T-helper 1 cell treated with Interleukin-12 subunit alpha and Interleukin-12 subunit beta and Interleukin-4 antibody, amounts not matched to agents 30 μg/mL and 1 μg/mL, for 36 hours (primary cell): ENCODE results near the gene SP5.
A peak's percentile ranks its signal among the peaks of the same experiment; 100 is the strongest.
"Not testable (repeated sequence)": the region's sequence is repeated elsewhere in the genome, so short reads cannot be mapped to it uniquely, and the experiment has no call there.

Experiments used
- H3K27ac Mint-ChIP-seq: one replicate; pipeline ENCODE4 v1.8.0; 2021; ENCODE audit warnings: mild to moderate bottlenecking, mixed read lengths
- H3K27me3 Mint-ChIP-seq: one replicate; pipeline ENCODE4 v1.8.0; 2021; ENCODE audit warnings: low read depth, mixed read lengths
- H3K36me3 Mint-ChIP-seq: one replicate; pipeline ENCODE4 v1.8.0; 2021; ENCODE audit warnings: low read depth, mixed read lengths
- H3K4me1 Mint-ChIP-seq: one replicate; pipeline ENCODE4 v1.8.0; 2021; ENCODE audit warnings: low read depth, mixed read lengths
- H3K4me3 Mint-ChIP-seq: one replicate; pipeline ENCODE4 v1.8.0; 2021; ENCODE audit warnings: mild to moderate bottlenecking, moderate library complexity, mixed read lengths
- H3K9me3 Mint-ChIP-seq: one replicate; pipeline ENCODE4 v1.8.0; 2021; ENCODE audit warnings: mixed read lengths

SP5 gene

DNA sequence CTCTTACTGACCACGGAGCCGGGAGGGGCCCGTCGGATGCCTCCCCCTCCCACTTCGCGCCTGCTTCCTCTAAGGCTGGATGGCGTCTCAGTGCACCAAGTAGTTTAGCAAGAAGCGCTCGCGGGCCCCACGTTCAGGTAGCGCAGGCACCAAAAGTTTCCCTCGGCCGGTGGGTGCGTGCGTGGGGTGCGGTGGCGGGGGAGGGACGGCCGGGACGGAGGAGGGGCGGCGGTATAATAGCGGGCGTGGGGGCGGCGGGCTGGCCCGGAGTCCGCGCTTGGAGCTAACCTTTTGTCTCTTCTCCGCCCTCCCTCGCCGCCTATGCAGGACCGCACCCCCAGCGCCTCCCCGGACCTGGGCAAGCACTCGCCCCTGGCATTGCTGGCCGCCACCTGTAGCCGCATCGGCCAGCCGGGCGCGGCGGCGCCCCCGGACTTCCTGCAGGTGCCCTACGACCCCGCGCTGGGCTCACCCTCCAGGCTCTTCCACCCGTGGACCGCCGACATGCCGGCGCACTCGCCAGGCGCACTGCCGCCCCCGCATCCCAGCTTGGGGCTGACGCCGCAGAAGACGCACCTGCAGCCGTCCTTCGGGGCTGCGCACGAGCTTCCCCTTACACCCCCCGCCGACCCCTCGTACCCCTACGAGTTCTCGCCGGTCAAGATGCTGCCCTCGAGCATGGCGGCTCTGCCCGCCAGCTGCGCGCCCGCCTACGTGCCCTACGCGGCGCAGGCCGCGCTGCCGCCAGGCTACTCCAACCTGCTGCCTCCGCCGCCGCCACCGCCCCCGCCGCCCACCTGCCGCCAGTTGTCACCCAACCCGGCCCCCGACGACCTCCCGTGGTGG lies 1.0 kb downstream of the SP5 start:
- H3K4me3 Mint-ChIP-seq = peak overlapping the region; percentile 67
- no peak overlapping the region for H3K27ac Mint-ChIP-seq
- peaks cover 71% of the 10 kb centered on the region for H3K27me3 Mint-ChIP-seq
- peaks cover 4% of the 10 kb centered on the region for H3K36me3 Mint-ChIP-seq
- H3K9me3 Mint-ChIP-seq = no peaks in the 10 kb centered on the region
- peaks cover 22% of the 10 kb centered on the region for H3K4me1 Mint-ChIP-seq

DNA sequence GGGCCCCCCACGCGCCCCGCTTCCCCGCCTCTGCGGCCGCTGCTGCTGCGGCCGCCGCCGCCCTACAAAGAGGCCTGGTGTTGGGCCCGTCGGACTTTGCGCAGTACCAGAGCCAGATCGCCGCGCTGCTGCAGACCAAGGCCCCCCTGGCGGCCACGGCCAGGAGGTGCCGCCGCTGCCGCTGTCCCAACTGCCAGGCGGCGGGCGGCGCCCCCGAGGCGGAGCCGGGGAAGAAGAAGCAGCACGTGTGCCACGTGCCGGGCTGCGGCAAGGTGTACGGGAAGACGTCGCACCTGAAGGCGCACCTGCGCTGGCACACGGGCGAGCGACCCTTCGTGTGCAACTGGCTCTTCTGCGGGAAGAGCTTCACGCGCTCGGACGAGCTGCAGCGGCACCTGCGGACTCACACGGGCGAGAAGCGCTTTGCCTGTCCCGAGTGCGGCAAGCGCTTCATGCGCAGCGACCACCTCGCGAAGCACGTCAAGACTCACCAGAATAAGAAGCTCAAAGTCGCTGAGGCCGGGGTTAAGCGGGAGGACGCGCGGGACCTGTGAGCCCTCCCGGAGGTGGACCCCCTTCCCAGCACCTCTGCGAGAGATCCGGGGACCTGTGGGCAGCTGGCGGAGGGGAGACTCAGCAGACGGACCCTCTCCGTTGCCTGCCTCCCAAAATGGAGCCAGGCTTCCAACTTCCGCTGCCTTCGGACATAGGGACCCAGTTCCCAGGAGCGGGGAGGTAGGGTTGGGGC lies 1.9 kb downstream of the SP5 start:
- Mint-ChIP-seq H3K36me3 (peaks cover 4% of the 10 kb centered on the region), H3K27ac (no peak overlapping the region), H3K27me3 (peaks cover 71% of the 10 kb centered on the region), H3K4me1 (peaks cover 22% of the 10 kb centered on the region), H3K4me3 (no peak overlapping the region), H3K9me3 (no peaks in the 10 kb centered on the region)

DNA sequence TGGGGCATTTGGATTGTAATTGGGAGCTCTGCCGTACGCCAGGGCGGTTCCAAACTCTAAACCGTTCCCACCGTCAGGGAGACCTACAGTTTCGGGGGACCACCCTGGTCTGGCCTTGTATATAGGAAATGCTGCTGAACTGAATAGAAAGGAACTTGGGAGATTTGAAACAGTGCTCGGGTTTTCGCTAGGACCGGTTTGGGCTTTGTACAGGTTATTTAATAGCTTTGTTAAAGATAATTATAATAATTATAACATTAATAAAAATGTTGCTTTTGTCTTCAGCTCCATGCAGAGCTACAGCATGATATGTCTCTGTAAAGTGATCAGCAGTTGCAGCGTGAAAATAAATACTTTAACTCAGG lies 2.4 kb downstream of the SP5 start:
- H3K27ac Mint-ChIP-seq = peak overlapping the region; percentile 36
- H3K4me1 Mint-ChIP-seq = peaks cover 18% of the 10 kb centered on the region
- H3K4me3 Mint-ChIP-seq = peak overlapping the region; percentile 28
- no peaks in the 10 kb centered on the region for H3K9me3 Mint-ChIP-seq
- peaks cover 4% of the 10 kb centered on the region for H3K36me3 Mint-ChIP-seq
- peaks cover 71% of the 10 kb centered on the region for H3K27me3 Mint-ChIP-seq

DNA sequence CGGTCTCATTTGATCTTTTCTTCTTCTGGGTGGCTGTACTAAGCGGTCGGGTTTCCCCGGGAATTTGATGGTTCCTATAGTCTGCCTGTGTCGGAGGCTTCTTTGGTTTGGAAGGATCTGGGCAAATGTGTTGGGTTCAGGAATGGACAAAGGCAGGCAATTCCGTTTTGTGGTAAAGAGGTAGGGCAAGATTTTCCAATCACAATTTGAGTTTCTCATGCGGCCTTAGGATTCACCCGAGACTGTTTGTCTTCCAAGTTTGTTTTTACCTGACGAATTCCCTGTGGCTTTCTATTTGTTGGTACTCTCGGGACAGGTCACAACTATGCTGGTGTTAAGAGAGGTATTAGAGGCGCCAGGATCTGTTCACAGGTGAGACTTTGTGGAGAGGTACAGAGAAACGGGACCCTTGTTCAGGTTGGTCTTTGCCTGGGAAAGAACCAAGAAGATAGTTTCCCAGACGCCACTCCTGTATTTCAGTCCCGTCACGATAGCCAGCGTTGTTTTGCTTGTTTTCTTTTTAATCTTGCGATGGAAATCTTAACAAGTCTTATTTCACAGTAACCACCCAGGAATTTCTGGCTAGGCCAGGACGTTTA lies 3.0 kb downstream of the SP5 start:
- H3K4me3 Mint-ChIP-seq = peak overlapping the region; percentile 28

DNA sequence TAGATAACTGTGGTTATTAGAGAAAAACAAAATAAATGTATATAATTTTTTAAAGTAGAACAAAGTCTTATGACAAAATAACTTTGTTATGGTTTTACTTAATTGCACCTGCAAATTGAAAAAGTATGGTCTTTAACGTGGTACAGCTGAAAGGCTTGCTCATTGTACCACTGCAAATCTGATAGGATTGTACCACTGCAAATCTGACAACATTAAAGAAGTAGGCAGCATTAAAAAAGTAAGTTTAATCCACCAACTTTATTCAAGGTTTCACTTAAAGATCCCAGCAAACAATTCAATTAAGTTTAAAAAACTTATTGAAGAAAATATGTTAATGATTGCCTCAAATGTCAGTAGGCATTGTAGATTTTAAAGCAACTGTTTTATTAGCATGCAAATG lies 4.7 kb downstream of the SP5 start:
- peaks cover 4% of the 10 kb centered on the region for H3K36me3 Mint-ChIP-seq
- H3K4me1 Mint-ChIP-seq = peaks cover 16% of the 10 kb centered on the region
- no peak overlapping the region for H3K4me3 Mint-ChIP-seq
- peaks cover 71% of the 10 kb centered on the region for H3K27me3 Mint-ChIP-seq
- H3K27ac Mint-ChIP-seq = no peak overlapping the region
- H3K9me3 Mint-ChIP-seq = no peaks in the 10 kb centered on the region

More for the DNA sequence above, 3.0 kb downstream of the SP5 start:
- H3K27ac Mint-ChIP-seq = peak overlapping the region; percentile 69
- peaks cover 67% of the 10 kb centered on the region for H3K27me3 Mint-ChIP-seq
- peaks cover 18% of the 10 kb centered on the region for H3K4me1 Mint-ChIP-seq
- peaks cover 4% of the 10 kb centered on the region for H3K36me3 Mint-ChIP-seq
- H3K9me3 Mint-ChIP-seq = no peaks in the 10 kb centered on the region

DNA sequence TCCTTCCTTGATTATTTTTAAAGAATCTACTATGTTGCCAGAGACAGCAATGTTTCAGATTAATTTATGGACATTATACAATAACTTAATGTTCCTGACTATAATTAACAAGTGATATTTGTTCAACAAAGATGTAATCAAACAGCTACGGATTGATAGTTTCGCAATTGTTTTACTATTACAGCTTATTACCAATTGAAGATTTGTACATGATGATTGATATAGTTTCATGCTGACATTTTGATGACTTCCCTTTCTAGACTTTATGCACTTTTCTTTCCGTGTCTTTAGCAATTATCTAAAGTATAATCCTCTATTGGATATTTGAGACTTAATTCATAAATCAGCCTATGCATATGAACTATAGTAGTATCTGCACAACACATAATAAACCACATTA lies 6.5 kb downstream of the SP5 start:
- H3K4me1 Mint-ChIP-seq = peaks cover 10% of the 10 kb centered on the region

DNA sequence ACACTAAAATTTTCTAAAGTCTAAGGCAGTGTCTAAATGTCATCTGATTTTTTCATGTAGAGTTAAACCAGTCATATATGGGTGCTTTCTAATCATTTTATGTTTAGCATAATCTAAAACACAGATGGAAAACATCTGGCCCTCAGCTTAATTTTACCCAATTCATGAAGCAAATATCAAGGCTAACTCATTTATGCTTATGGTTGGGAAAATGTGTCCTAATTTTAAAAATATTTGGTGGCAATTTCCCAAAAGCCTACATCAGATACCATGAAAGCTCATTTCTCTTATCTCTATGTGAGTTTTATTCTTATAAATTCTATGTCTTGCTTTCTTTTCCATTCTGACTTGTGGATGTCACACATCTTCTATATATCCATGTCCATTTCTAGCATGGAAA lies 7.2 kb downstream of the SP5 start:
- H3K27me3 Mint-ChIP-seq = peaks cover 64% of the 10 kb centered on the region
- peaks cover 2% of the 10 kb centered on the region for H3K36me3 Mint-ChIP-seq
- peaks cover 6% of the 10 kb centered on the region for H3K4me1 Mint-ChIP-seq
- no peaks in the 10 kb centered on the region for H3K9me3 Mint-ChIP-seq
- H3K4me3 Mint-ChIP-seq = no peak overlapping the region
- no peak overlapping the region for H3K27ac Mint-ChIP-seq

More for the DNA sequence above, 6.5 kb downstream of the SP5 start:
- Mint-ChIP-seq H3K4me3 (no peak overlapping the region), H3K36me3 (peaks cover 2% of the 10 kb centered on the region), H3K27me3 (peaks cover 63% of the 10 kb centered on the region), H3K27ac (no peak overlapping the region), H3K9me3 (no peaks in the 10 kb centered on the region)

DNA sequence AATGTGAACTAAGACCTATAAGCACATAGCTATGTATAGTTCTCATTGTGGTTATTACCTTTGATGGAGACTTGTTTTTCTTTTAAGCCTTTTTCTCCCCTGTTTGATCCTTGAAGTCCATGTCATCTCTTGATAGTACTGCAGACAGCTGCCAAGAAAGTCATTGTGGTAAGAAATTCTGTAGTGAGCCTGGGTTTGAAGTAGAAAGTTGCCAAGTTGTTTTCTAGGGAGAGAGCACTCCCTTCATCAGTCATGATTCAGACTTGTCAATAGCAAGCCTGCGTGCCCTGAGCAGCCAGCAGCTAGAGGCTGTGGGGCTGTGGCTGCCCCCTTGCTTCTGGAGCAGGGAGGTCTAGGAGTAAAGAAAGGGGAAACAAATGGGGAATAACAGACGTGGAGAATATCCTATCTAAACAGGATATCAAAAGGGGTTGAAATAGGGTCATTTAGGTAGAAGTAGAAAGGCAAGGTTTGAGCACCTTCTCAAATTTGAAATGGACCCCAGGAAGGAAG lies 8.4 kb downstream of the SP5 start:
- H3K27ac Mint-ChIP-seq = no peak overlapping the region
- H3K4me1 Mint-ChIP-seq = no peaks in the 10 kb centered on the region
- peaks cover 62% of the 10 kb centered on the region for H3K27me3 Mint-ChIP-seq
- no peak overlapping the region for H3K4me3 Mint-ChIP-seq
- H3K36me3 Mint-ChIP-seq = no peaks in the 10 kb centered on the region
- no peaks in the 10 kb centered on the region for H3K9me3 Mint-ChIP-seq

DNA sequence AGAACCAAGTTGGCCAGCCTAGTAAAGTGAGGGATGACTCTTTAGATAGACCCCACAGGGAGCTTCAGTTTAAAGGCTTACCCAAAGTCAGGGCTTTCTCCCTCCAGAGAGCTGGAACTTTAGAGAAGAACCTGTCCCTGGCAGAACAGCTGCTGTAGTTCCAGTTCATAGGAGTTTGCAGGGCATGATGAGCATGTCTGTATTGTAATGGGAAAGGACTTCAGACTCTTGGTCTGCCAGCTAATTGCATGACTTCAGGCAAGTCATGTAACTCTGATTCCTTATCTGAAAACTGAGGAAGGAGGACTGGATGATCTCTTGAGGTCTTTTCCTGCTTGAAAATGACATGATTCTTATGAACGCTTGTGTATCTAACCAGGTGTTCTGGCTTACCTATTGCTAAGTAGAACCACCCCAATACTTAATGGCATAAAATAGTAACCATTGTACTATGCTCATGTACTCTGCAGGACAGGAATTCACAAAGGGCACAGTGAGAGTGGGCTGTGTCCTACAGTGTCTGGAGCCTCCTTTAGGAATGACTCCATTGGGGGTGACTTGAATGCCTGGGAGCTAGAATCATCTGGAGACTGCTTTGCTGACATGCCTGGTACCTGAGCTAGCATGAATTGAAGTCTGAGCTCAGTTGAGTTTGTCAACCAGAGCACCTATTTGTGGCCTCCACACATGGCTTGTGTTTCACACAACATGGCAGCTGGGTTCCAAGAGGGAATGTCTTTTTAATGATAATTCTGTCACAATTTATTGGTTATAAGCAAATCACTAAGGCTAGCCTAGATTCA lies 18.9 kb downstream of the SP5 start:
- Mint-ChIP-seq H3K27me3 (peaks cover 18% of the 10 kb centered on the region), H3K4me3 (no peak overlapping the region), H3K4me1 (no peaks in the 10 kb centered on the region), H3K36me3 (no peaks in the 10 kb centered on the region), H3K9me3 (no peaks in the 10 kb centered on the region), H3K27ac (no peak overlapping the region)

DNA sequence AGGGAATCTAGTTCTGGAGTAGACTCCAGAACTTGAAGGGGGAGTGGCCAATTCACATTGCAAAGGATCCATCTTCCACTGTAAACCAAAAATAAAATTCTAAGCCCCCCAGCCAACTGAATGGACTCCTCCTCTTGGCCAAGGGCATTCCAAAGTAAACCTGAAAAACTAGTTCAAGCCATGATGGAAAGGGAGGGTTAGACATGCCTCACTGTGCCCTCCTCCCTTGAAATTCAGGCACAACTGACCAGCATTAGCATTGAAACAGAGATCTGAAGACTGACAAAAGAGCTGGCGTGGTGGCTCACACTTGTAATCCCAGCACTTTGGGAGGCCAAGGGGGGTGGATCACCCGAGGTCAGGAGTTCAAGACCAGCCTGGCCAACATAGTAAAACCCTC lies 19.5 kb downstream of the SP5 start:
- not testable (repeated sequence) for H3K9me3 Mint-ChIP-seq, H3K36me3 Mint-ChIP-seq, H3K4me3 Mint-ChIP-seq, H3K27ac Mint-ChIP-seq, H3K4me1 Mint-ChIP-seq
- H3K27me3 Mint-ChIP-seq = peaks cover 18% of the 10 kb centered on the region

DNA sequence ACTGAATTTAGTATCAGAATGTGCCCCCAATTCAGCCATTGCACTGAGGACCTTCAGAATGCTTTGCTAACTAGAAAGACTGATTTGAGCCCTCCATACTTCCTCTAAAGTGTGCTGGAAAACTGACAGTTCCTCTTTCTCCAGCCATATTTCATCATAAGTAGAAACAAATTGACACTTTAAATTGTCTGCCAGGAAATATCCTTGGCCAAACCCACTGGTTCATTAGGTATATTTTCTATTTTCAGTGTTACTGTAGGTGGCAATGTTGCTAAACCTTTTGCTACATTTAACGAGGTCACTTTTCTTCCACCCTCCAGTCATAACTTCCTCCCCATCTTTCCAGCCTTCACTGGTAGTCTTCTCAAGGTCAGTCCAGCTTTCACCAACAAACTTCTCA lies 21.5 kb downstream of the SP5 start:
- Mint-ChIP-seq H3K4me3 (no peak overlapping the region), H3K36me3 (no peaks in the 10 kb centered on the region), H3K27me3 (peaks cover 18% of the 10 kb centered on the region), H3K4me1 (no peaks in the 10 kb centered on the region), H3K9me3 (no peaks in the 10 kb centered on the region), H3K27ac (no peak overlapping the region)

DNA sequence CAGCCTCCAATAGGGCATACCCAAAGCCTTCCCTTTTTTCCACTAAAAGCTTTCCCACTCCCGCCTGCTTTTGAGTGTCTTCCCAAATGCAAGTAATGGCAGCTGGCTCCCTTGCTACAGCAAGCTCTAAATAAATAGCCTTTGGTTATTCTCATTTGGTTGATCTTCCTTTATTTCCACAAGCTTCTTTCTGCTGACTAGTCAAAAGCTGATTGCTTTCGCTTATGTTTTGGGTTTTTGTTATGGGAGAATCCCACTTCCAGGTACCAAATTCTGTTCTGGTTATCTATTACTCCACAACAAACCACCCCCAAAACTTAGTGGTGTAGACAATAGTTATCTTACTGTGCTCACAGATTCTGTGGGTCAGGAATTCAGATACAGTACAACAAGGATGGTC lies 22.3 kb downstream of the SP5 start:
- H3K27me3 Mint-ChIP-seq = peaks cover 18% of the 10 kb centered on the region
- H3K4me3 Mint-ChIP-seq = no peak overlapping the region
- H3K9me3 Mint-ChIP-seq = no peaks in the 10 kb centered on the region
- H3K36me3 Mint-ChIP-seq = no peaks in the 10 kb centered on the region
- no peaks in the 10 kb centered on the region for H3K4me1 Mint-ChIP-seq
- H3K27ac Mint-ChIP-seq = no peak overlapping the region

DNA sequence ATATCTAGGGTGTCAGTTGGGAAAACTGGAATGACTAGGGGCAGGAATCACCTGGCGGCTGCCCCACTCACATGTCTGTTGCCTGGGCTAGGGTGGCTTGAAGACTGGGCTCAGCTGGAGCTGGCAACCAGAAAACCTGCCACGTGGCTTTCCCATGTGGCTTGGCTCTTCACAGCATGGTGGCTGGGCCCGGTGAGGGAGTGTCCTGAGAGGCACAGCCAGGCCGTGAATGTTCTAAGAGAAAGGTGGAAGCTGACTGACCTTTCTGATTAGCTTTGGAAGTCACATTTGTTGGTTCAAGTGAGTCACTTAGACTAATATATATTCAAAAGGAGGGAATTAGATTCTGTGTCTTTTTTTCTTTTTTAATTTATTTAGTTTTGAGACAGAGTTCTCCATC lies 22.7 kb downstream of the SP5 start:
- H3K9me3 Mint-ChIP-seq = no peaks in the 10 kb centered on the region
- no peak overlapping the region for H3K4me3 Mint-ChIP-seq
- no peaks in the 10 kb centered on the region for H3K36me3 Mint-ChIP-seq
- H3K4me1 Mint-ChIP-seq = no peaks in the 10 kb centered on the region
- no peak overlapping the region for H3K27ac Mint-ChIP-seq
- peaks cover 18% of the 10 kb centered on the region for H3K27me3 Mint-ChIP-seq

DNA sequence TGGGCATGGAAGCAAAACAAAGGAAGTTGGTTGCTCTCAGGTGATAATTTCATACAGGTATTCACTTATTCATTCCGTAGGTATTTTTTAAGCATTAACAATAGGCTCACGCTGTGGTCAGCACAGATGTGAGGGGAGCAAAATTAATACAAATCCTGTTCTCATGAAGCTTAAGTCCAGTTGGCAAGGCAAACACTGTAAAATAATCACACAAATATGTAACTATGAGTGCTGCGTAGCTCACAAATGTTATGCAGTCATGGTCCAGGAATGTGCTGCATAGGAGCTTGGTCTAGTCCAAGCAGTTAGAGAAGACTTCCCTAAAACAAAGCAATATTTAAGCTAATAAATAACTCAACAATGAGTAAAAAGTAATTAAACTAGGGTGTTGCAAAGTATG lies 23.9 kb downstream of the SP5 start:
- Mint-ChIP-seq H3K27ac (no peak overlapping the region), H3K9me3 (no peaks in the 10 kb centered on the region), H3K27me3 (peaks cover 12% of the 10 kb centered on the region), H3K4me1 (no peaks in the 10 kb centered on the region), H3K4me3 (no peak overlapping the region), H3K36me3 (no peaks in the 10 kb centered on the region)
